Lower lobe of right lung (tissue), 2 donors: ENCODE data around the gene PCBP3. TPM values are rescaled to one million over a fixed set of nuclear protein-coding genes. Genes with fewer than 3 reads are reported as not detected.
"Not testable (repeated sequence)": the region's sequence is repeated elsewhere in the genome, so short reads cannot be mapped to it uniquely, and the experiment has no call there.

Source experiments
- ATAC-seq, 2 donors: fragments of 200-7000 bp; cut with Tn5 transposase; one replicate each; pipeline ENCODE4 v1.9.1; 2020 to 2022; ENCODE audit warnings: mild to moderate bottlenecking in 2 of 2, moderate library complexity in 2 of 2
- DNase-seq: peaks from one replicate; pipeline ENCODE4 v3.0.0-alpha.2; 2020
- H3K27ac ChIP-seq: fragments of 200-600 bp; one replicate; pipeline ENCODE4 v1.8.0; 2022
- H3K27me3 ChIP-seq: fragments of 200-600 bp; one replicate; pipeline ENCODE4 v1.8.0; 2022; ENCODE audit warnings: low read depth
- H3K36me3 ChIP-seq: fragments of 200-600 bp; one replicate; pipeline ENCODE4 v1.8.0; 2022; ENCODE audit warnings: mild to moderate bottlenecking
- H3K4me1 ChIP-seq: fragments of 200-600 bp; one replicate; pipeline ENCODE4 v1.8.0; 2022
- H3K4me3 ChIP-seq: fragments of 200-600 bp; one replicate; pipeline ENCODE4 v1.8.0; 2022; ENCODE audit warnings: mild to moderate bottlenecking
- H3K9me3 ChIP-seq: fragments of 200-600 bp; one replicate; pipeline ENCODE4 v1.8.0; 2022
- intact Hi-C: fragments of 100-400 bp; cut with DNase I; formaldehyde crosslinking; loops from one replicate; pipeline ENCODE4 v1.11.0; 2022
- total RNA-seq: library from RNA; stranded (reverse); fragmentation: NEBNext Ultra II Directional; extraction: Animal tissue kit (Norgen Biotek cat#: 25700); gene quantifications from one replicate; pipeline ENCODE4 v1.2.1, GENCODE V29; 2021
- TF ChIP-seq, protein P1 (sequence below): fragments of 200-600 bp; IDR thresholded peaks from one replicate; pipeline ENCODE4 v1.8.0; 2022; ENCODE audit warnings: antibody characterized with exemption, mild to moderate bottlenecking
- donor health status: DM: no; HTN: yes; CAD: no; lungs with severe emphysema.

The PCBP3 gene
- total RNA-seq, 1 donor from 2014 or later: 4.5 TPM

GRCh38 chr21:45972716-45973474, 329.4 kb downstream of the PCBP3 start:
- Histone ChIP-seq H3K27me3 (peaks cover 48% of the 10 kb centered on the region), H3K4me1 (peaks cover 51% of the 10 kb centered on the region)
- TF ChIP-seq, protein P1, sequence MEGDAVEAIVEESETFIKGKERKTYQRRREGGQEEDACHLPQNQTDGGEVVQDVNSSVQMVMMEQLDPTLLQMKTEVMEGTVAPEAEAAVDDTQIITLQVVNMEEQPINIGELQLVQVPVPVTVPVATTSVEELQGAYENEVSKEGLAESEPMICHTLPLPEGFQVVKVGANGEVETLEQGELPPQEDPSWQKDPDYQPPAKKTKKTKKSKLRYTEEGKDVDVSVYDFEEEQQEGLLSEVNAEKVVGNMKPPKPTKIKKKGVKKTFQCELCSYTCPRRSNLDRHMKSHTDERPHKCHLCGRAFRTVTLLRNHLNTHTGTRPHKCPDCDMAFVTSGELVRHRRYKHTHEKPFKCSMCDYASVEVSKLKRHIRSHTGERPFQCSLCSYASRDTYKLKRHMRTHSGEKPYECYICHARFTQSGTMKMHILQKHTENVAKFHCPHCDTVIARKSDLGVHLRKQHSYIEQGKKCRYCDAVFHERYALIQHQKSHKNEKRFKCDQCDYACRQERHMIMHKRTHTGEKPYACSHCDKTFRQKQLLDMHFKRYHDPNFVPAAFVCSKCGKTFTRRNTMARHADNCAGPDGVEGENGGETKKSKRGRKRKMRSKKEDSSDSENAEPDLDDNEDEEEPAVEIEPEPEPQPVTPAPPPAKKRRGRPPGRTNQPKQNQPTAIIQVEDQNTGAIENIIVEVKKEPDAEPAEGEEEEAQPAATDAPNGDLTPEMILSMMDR: no peak

GRCh38 chr21:45973475-45974072, 330.0 kb downstream of the PCBP3 start:
- intact Hi-C loops: no loop called here
- Histone ChIP-seq H3K27ac (peak overlapping the region; percentile 92), H3K9me3 (no peaks in the 10 kb centered on the region), H3K4me1 (peaks cover 51% of the 10 kb centered on the region), H3K4me3 (peak overlapping the region; percentile 63), H3K36me3 (no peaks in the 10 kb centered on the region), H3K27me3 (peaks cover 48% of the 10 kb centered on the region)
- peak; percentile 68 to 70 for ATAC-seq
- TF ChIP-seq, protein P1: peak; percentile 71
- DNase-seq: peak; percentile 71

More at GRCh38 chr21:45972716-45973474, 329.4 kb downstream of the PCBP3 start:
- intact Hi-C loops: no loop called here
- peak overlapping the region; percentile 92 for H3K27ac ChIP-seq
- peak overlapping the region; percentile 63 for H3K4me3 ChIP-seq
- DNase-seq: peak; percentile 51
- ATAC-seq: peak; percentile 28 to 46
- H3K9me3 ChIP-seq: no peaks in the 10 kb centered on the region
- no peaks in the 10 kb centered on the region for H3K36me3 ChIP-seq

- Histone ChIP-seq H3K4me1 (peaks cover 51% of the 10 kb centered on the region), H3K9me3 (no peaks in the 10 kb centered on the region), H3K4me3 (peak overlapping the region; percentile 63), H3K36me3 (no peaks in the 10 kb centered on the region), H3K27ac (peak overlapping the region; percentile 92), H3K27me3 (peaks cover 48% of the 10 kb centered on the region)
- peak; percentile 3 to 33 for ATAC-seq
- TF ChIP-seq, protein P1: no peak
- intact Hi-C loops: no loop called here
- DNase-seq: peak; percentile 48
Observed at GRCh38 chr21:45974073-45975019, 330.8 kb downstream of the PCBP3 start.

- H3K27me3 ChIP-seq: peaks cover 50% of the 10 kb centered on the region
- intact Hi-C loops: no loop called here
- H3K4me1 ChIP-seq: peaks cover 51% of the 10 kb centered on the region
- peak overlapping the region; percentile 92 for H3K27ac ChIP-seq
- H3K9me3 ChIP-seq: no peaks in the 10 kb centered on the region
- TF ChIP-seq, protein P1: no peak
- DNase-seq: peak; percentile 51
- ATAC-seq: no peak
- peak overlapping the region; percentile 63 for H3K4me3 ChIP-seq
- no peaks in the 10 kb centered on the region for H3K36me3 ChIP-seq
Observed at GRCh38 chr21:45975020-45975666, 331.6 kb downstream of the PCBP3 start.

DNA sequence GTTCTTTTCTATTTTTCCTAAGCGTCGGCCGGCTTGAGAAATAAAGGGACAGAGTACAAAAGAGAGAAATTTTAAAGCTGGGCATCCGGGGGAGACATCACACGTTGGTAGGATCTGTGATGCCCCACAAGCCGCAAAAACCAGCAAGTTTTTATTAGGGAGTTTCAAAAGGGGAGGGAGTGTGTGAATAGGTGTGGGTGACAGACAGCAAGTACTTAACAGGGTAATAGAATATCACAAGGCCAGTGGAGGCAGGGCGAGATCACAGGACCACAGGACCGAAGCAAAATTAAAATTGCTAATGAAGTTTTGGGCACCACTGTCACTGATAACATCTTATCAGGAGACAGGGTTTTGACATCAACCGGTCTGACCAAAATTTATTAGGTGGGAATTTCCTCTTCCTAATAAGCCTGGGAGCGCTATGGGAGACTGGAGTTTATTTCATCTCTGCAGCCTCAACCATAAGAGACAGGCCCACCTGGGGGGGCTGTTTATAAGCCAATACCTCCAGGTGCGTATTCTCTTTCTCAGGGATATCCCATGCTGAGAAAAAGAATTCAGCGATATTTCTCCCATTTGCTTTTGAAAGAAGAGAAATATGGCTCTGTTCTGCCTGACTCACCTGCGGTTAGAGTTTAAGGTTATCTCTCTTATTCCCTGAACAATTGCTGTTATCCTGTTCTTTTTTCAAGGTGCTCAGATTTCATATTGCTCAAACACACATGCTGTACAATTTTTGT, 332.3 kb downstream of the PCBP3 start:
- H3K9me3 ChIP-seq, H3K27ac ChIP-seq, DNase-seq, intact Hi-C loops, H3K4me3 ChIP-seq, ATAC-seq, H3K36me3 ChIP-seq: not testable (repeated sequence)
- peaks cover 43% of the 10 kb centered on the region for H3K27me3 ChIP-seq
- H3K4me1 ChIP-seq: peaks cover 44% of the 10 kb centered on the region
